HuH-7.5 (cell line): ENCODE measurements around the gene MXRA7.

Experiments used
- DNase-seq: peaks from one replicate; pipeline ENCODE4 v3.0.0; 2011; ENCODE audit warnings: low spot score

The MXRA7 gene

DNA sequence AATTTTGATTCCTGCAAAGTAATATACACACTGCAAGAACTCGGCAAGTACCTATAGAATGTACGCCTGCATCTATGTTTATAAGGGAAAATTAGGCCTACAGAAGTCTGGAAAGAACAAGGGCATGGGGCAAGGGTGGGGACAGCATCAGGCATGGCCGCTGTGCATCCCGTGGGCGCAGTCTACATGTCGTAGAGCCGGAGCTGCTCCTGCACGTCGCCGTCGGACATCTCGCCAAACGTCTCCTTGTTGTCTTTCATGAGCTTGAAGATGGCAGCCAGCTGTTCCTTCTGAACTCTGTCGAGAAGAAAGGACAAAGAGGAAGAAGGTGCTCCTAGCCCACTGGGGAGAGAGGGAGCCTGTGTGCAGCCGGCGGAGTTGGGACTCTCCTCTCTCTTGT lies 33.4 kb downstream of the MXRA7 start:
- no peak for DNase-seq

DNA sequence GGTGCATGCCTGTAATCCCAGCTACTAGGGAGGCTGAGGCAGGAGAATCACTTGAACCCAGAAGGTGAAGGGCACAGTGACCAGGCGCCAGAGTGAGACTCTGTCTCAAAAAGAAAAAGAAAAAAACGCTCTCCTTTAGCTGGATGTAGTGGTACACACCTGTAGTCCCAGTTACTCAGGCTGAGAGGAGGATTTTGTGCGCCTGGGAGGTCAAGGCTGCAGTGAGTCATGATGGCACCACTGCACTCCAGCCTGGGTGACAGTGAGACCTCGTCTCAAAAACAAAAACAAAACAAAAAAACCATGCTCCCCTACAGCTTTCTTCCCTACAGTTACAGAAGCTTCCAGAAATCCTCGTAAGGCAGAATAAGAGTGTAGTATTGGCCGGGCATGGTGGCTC lies 34.1 kb downstream of the MXRA7 start:
- DNase-seq = no peak

DNA sequence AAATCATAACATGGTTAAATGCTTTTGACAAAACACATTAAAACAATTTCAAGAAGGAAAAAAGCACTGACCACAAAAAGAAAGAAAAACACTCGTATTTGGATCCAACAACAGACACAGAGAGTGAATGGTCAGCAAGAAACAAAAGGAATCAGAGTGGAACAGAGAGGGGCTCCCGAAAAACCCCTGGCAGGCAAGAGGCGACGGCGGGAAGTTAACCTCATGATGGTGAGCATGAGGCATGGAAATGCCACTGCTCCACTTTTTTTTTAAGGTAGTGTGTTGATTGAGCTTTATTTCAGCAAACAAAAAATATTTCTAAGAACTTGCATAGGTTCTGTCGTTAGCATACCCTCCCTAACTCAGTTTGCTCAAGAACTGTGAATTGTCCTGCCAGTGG lies 35.1 kb downstream of the MXRA7 start:
- DNase-seq = no peak

DNA sequence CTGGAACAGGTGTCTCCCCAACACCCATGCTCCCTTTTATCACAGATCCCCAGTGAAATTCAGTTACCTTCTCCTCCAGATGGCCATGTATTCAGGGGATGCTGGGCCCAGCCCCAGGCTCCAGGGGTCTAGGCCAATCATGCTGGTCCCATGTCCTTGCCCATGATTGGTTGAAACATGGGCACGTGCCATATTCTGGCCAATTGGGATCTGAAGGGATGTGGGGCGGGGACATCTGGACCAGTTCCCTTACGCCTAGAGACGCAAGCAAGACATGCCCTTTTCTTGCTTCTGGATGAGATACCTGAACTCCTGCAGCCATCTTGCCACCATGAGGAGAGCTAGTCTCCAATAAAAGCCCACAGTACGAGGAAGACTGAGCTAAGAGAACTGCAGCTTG lies 36.2 kb downstream of the MXRA7 start:
- no peak for DNase-seq

DNA sequence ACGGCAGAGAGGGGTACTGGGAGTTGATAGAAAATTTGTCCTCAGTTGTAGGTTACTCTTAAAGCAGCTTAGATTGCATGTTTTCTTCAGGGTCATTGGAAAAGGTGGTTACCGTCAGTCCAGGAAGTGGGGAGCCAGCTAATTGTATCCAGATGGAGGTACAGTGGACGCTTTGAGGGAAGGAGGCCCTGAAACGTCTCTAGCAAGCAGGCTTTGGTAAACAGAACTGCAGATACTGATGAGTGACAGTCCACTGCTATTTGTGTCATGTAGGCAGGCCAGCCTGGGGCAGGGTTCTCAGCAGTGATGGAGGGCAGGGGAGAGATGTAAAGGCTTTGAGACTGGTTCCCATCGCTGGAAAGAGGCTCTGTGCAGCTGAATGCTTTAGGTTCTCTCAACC lies 37.0 kb downstream of the MXRA7 start:
- DNase-seq = no peak

DNA sequence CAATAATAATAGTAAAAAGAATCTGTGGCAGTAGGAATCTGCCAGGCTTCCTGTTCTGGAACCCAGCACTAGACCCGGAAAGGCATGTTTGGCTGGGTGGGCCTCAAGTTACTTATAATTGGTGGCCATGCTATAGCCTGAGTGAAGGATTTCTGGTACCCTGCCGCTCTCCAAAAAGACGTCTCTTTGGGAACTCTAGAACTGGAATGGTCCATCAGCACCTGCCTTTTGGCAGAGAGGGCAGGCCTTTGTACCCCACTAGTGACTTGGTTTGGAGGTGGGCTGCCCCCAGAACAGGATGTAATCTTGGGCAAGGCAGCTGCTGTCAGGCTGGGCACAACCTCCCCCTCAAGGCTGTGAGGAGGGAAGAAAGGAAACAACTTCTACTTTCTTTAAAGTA lies 37.9 kb downstream of the MXRA7 start:
- no peak for DNase-seq

DNA sequence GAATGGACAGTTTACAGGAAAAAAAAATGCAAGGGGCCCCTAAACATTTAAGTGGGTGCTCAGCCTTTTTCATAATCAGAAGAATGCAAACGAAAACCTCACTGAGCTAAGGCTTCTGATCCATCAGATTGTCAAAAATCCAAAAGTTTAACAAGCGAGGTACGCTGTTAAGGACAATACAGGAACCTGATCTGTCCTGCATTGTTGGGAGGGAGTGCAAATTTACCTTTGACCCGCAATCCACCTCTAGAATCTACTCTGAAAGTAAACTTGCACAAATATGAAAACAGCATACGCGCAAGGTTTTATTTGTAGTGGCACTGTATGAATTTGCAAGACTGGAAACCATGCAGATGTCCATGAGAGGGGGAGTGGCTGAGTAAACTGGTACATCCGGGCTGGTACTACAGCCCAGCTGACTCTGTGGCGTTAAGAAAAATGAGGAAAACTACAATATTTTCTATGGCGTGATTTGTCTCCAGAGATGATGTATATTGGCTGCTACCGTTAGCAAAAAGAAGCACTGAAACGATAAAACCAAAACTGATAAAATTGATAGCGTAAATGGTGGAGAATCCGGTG lies 38.4 kb downstream of the MXRA7 start:
- no peak for DNase-seq

DNA sequence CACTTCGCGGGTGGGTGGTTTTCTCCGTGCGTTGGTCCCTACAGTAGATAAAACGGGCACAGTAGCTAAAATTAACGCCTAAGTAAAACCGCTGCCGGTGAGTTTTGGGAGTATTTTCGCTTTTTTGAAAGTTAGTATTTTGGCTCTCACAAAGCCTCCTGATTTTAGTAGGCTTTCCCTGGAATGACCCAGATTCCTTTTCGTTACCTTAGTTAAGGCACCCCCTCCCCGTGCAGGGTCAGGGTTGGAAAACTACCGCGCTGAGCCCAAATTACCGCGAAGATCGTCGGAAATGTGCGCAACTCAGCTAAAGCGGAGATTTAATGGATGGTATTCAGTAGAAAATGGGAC lies 38.9 kb downstream of the MXRA7 start:
- no peak for DNase-seq

DNA sequence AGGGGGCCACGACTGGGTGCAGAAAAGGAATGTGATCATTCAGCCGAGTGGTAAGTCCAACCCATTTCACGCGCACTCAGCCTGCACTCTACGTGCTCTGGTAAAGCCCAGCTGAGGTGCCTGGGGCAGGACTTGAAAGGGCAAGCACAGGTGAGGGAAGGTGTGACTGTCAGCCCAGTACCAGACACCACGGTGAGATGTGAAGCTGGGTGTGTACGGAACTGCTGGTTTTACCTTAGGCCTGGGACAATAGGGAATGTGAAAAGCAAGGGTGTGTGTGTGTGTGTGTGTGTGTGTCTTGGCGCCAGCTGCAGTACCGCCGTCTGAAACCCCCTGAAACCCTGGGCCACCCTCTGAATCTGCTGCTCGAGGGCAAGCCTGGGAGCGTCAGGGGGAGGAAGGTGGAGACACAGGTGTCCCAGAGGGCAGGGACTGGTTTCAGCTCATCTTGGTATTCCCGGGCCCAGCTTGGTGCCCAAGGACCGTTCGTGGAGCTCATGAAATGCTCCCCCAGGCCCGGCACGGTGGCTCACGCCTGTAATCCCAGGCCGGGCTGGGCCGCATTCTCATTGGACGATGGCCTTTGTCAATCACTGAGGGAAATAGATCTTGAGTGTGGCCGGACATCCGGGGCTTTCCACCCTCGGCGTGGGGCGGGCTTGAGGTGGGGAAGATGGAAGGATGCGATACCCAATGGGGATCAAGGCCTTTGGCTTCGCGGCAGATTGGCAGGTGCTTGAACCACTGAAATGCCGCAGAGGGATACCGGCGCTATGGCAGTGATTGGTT lies 39.4 kb downstream of the MXRA7 start:
- peak; percentile 93 for DNase-seq

DNA sequence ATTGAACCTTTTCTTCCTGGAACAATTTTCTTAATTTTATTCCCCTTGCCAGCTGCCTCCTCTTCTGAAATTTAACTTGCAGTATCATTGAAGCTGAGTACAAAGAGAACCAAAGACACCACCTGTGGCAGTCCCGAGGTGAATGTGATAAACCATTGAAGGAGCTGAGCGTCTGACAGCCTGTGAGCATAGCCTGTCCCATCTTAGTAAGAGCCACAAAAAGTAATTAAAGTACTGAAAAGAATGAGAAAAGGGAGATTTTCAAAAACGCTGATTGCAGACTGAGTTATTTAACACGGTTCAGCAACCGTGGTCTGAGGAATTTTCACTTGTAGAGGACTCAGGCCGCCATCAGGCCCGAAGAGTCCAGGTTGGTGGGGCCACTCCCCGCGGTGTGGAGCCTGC lies 40.0 kb downstream of the MXRA7 start:
- no peak for DNase-seq

DNA sequence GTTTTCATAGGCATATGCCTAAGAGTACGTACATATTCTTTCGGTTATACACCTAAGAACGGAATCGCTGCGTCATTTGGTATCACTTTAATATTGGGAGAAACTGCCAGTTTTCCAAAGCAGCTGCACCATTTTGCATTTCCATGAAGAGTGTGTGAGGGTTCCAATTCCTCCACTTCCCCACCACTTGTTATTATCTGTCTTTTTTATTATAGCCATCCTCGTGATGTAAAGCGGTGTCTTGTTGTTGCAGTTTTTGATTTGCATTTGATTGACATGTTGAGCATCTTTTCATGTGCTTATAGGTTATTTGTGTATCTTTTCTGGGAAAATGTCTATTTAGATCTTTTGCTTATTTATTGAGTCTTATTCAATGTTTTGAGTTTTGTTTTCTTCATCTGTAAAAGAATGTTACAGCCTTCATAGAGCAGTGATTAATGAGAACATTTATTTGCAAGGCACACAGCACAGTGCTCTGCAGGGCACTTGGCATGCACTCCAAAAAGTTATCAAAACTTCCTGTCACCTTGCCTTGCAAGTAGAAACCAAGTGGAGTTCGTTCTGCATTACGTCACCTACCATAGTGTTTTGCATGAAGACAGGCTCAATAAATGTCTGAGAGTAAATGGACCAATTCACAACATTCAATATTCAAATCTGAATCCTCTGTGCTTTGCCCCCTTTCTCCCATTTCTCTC lies 40.6 kb downstream of the MXRA7 start:
- no peak for DNase-seq

DNA sequence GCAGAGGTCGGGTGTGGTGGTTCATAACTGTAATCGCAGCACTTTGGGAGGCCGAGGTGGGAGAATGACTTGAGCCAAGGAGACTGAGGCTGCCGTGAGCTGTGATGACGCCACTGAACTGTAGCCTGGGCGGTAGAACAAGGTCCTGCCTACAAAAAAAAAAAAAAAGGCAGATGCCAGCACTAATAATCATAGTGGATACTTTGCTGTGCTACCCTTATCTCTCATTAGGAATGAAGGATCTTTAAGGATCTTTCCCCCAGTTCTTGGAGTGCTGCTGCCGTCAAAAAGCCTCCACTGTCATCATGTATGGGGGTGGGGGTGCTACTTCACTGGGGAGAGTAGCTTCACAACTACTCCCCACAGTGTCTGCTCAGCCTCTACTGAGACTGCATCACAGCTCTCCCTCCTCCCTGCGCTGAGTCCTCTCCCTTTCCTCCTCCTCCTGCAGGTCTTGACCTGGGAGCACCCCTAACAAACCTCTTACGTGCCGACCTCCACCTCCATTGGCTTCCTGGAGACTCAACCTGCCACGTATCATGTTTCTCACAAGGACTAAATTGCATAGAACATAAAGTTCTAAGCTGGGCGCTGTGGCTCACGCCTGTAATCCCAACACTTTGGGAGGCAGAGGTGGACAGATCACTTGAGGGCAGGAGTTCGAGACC lies 42.8 kb downstream of the MXRA7 start:
- DNase-seq = no peak

DNA sequence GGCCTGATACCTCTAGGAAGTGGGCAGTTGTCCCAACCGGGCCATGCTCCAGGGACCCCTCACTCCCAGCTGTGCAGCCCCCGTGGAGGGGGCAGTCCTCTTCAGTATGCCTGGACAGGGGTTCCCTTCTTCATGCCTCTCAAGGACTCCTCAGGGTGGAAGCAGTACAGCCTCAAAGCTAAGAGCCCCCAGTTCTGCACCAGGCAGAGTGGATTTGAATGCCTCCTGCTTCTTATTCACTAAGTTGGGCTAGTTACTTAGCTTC lies 43.3 kb downstream of the MXRA7 start:
- DNase-seq = no peak

DNA sequence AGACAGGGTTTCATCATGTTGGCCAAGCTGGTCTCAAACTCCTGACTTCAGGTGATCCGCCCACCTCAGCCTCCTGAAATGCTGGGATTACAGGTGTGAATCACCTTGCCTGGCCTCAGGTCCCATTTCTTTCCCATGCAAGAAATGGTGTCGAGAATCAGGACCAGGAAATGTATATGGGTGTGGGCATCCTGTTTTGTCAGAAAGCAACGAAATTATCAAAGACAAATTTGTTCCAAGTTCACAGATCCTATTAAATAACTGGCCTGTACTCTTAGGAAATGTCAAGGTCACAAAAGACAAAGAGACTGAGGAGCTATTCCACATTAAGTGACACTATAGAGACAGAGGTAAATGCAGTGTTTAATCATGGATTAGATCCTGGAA lies 50.1 kb downstream of the MXRA7 start:
- DNase-seq = no peak

DNA sequence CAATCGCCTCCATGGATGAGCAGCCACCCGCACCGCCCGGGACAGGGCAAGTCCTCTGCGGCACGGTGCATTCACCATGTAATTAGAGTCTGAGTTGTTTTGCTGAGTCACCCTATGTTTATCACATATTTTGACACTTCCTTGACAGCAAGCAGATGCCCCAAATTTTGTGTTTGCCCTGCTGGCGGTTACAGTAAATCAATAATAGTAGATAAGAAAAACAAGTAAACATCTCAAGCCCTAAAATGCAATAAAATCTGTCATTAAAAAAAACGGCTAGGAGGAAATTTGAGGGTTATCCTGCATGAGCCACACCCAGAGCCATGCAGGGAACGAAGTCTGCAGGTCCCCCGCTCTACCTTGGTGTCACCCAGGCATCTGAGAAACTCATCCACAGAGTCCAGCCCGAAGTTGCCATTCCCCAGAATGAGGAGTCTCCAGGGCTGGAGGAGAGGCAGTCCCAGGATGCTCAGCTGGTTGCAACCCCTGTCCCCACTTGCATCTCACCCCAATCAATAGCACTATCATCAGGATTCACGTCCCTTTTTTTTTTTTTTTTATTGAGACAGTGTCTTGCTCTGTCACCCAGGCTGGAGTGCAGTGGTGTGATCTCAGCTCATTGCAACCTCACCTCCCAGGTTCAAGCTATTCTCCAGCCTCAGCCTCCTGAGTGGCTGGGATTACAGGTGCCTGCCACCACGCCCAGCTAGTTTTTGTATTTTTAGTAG lies 50.7 kb downstream of the MXRA7 start:
- no peak for DNase-seq

DNA sequence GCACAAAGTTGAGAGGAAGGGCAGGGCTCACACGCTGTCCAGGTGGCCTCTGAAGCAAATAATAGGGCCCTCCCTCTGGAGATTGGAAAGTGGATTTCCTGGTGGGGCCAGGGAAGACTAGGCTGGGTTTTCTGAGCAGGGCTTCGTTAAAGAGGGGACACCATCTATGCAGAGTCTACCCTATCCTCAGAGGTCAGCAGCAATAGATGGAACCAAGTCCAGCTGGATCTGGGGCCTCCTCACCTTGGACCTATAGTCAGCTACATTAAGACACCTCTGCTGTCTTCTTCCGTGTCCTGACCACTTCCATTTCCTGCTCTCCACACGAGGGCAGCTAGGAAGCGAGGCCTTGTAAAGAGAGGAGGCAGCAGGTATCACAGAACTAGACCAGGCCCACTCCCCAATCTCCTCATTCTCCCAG lies 52.5 kb downstream of the MXRA7 start:
- DNase-seq = no peak

DNA sequence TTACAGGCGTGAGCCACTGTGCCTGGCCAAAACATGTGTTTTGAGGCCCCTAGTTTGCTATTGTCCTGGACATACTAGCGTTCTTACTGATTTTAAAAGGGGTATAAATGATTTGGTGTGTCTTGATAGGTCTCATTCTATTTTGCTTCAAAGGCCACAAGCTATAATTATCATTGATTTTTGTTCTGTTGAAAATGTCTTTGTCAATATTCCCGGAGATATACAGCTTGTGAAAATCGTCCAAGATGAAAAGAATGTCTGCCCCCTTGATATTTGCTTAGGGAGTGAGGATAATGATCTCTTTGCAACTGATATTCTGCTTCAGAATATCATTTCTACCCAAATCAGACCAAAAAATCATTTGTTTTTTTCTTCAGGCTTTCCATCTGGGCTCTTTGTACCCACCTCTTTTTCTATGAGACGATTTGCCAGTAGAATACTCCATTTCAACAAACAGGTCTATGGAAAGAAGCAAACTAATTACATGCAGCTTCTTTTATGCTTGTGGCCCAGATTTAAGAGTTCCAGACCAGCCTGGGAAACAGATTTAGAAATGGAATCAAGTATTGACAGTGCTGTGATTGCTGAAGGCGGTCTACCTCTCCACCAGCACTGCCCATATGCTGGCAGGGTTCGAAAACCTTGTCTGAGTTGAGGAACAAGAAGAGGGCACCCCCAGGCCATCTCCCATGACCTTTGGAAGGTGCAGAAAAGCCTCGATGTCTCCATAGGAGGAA lies 53.1 kb downstream of the MXRA7 start:
- DNase-seq = no peak

DNA sequence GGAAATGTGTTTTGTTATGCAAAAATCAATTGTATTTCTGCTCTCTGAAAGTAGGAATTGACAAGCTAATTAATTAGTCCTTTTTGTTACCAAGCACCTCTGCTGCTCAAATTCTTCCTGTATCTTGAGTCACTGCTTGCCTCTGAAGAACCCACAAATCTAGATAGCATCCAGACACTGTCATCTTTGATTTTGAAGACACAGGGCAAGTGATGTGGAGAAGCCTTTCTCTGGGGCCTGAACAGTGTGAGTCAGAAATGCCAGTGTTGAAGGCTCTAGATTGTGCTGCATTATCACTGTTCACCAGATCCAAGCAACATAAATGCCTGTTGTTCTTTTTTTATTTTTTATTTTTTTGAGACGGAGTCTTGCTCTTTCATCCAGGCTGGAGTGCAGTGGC lies 56.4 kb downstream of the MXRA7 start:
- no peak for DNase-seq

DNA sequence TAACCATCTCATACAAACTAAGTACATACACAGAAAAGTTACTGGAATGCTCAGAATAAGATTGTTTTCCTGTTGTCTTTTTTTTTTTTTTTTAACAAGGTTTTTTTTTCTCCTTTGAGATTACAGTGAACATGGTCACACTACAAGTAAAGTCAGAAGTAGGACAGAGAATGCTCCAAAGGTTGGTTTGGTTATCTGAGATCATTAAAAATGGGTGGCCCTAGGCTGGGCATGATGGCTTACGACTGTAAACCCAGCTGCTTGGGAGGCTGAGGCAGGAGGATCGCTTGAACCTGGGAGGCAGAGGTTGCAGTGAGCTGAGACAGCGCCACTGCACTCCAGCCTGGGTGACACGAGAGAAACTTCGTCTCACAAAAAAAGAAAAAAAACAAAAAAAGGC lies 60.3 kb downstream of the MXRA7 start:
- no peak for DNase-seq

DNA sequence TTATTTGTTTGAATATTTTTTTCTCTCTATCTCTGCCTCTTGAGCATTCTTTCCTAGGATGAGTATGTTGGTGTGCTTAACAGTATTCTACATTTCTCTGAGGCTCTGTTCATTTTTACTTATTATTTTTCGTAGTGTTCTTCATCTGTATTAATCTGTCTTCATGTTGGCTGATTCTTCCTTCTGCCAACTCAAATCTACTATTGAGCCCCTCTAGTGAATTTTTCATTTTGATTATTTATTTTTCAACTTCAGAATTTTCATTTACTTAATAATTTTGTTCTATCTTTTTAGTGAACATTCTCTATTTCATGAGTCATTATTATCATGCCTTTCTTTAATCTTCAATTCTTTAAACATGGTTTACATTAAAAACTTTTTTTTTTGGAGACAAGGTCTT lies 64.1 kb downstream of the MXRA7 start:
- DNase-seq = no peak

DNA sequence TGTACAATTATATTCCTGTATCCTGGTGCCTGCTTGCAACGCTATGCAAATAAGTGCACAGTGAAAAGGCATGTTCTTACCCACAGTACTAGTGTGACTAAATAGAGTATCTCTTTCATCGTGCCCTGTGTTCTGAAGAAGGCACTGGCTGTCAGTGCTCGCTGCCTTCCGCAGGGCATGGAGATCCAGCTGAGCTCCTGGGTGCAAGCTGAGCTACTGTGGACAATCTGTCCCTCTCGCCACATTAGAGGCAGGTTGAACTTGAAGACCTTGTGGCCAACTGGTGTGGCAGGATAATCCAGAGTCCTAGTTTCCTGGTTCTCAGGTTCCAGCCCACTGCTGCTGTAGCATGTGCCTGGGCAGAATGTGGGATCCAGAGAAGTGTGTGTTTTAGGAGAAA lies 65.3 kb downstream of the MXRA7 start:
- DNase-seq = no peak

DNA sequence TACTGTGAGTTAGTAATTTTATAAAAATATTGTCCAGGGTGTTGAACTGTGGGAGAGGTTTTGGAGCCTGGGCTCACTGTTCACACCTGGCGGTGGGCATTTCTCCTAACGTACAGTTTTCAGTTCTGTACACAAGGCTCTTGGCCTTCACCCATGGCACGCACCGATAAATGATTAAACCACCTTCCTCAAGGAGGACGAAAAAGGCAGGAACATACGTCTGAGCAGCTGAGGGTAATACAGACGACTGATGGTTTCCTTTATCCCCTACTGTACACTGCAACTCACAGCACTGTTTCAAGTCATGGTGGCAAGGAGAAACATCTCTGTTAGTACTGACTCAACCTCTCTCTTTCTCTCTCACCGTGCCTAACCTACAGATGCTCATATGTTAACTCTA lies 65.8 kb downstream of the MXRA7 start:
- DNase-seq = no peak
